ENCODE data around the gene DDA1. TPM values are rescaled to one million over a fixed set of nuclear protein-coding genes. Genes with fewer than 3 reads are reported as not detected.

DDA1 gene
- total RNA-seq, 2 donors from 2014 or later = 30.7 to 33.9 TPM

GRCh38 chr19:17305517-17306284 lies 3.7 kb upstream of the DDA1 start, which contains the start of gene MRPL34:
Gene MRPL34, plus strand, starts transcription at chr19:17305872. Its CDS starts 21 bp downstream, at chr19:17305893.
- intact Hi-C loops (cut with DNase I) = no loop called here
- DNase-seq (ENCODE audit: low spot score) = peak; percentile 98

DNA sequence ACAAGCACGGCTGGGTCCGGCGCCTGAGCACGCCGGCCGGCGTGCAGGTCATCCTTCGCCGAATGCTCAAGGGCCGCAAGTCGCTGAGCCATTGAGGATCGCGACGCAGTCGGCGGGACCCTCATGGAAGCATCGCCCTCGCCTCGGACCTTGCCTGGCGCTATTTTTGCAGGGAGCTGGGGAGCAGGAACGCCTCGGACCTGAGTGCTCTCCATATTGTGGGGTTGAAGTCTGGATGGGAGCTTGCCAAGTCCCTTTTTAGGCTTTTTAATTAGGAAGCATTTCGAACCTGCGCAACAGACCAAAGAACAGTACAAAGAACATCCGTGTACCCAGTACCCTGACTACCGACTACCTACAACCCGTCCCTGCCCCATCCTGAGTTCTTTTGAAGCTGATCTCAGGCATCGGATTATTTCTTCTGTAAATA lies 3.1 kb upstream of the DDA1 start:
- DNase-seq (ENCODE audit: low spot score) = peak; percentile 81

DNA sequence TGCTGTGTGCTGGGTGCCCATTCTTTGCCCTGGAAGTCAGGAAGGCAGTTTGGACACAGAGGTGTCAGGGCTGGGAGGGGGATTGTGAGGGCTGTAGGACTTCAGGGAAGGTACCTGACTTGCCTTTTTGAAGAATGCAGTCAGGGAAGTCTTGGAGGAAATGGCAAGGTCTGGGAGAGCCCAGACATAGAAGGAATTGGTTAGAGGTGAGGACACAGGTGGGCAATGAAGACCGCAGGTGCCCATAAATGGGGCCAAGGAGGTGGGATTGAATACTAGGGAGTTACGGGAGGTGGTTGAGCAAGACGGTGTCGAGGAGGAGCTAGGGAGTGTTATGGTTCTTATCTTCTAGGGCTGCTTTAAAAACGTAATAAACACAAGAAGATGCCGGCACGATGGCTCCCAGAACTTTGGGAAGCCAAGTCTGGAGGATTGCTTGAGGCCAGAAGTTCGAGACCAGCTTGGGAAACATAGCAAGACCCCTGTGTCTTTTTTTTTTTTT lies 1.4 kb upstream of the DDA1 start:
- intact Hi-C loops (cut with DNase I) = no loop called here
- DNase-seq (ENCODE audit: low spot score) = no peak

More for the DNA sequence above, 3.1 kb upstream of the DDA1 start:
- intact Hi-C loops (cut with DNase I) = no loop called here

DNA sequence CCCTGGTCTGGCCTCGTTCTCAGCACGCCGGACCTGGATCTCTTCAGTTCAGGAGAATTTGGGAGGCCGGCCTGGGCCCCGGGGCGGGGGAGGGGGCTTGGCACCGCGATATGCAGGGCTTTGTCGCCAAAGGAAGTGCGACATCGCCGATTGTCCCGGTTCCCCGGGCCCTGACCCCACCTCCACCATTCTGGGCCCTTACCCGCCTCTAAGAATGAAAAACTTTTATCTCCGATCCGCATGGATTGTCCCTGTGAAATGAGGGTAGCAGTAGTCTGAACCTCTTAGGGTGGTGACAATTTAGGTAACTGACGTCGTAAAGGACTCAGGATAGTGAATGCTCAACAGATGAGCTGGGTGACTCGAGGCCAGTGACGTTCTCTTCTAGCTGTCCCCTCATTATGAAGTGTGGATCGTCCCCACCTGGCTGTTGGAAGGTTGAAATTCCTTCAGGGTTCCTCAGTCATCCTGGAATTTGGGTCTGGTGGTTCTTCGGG lies 650 bp downstream of the DDA1 start:
- intact Hi-C loops (cut with DNase I) = no loop called here
- no peak for DNase-seq (ENCODE audit: low spot score)

- DNase-seq (ENCODE audit: low spot score) = no peak
- intact Hi-C loops (cut with DNase I) = no loop called here
Observed at GRCh38 chr19:17311455-17312188, 2.3 kb downstream of the DDA1 start.

DNA sequence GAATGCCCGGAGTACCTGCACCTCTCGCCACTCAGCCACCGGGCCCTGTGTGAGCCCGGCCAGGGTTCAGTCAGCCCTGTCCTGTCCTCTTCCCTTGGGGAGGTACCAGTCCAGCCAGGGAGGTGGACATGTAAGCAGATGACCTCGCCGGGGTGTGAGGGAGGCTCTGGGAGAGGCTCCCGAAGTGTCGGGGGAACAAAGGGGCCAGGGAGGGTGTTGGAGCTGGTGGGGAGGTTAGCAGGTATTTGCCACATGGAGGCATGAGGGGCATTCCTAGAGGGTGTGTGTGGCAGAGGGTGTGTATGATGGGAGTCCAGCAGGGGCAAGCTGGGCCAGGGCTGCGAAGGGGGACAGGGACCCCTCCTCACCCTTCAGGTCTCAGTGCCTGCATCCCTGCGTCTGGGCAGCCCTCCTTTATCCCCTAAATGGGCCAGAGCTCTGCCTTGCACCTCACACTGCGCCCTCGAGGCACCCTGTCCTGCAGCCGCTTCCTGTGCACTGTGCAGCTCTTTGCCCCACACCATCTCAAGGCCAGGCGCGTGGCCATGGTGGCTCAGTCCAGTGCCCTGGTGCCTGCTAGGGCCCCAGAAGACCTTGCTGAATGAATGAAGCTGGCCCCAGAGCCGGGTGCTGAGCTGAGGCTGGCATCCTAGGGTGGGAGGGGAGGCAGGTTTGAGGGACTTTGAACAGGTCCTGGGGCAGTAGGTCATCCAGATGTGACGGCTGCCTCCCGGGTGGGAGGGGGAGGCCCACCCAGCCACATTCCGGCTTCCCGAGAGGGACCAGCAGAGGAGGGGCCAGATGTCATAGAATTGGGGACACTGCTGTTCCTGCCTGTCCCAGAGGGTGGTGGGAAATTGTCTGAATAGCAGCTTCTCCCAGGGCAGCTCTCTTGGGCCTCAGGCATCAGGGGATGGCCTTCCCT lies 3.1 kb downstream of the DDA1 start:
- intact Hi-C loops (cut with DNase I) = no loop called here
- DNase-seq (ENCODE audit: low spot score) = no peak

- intact Hi-C loops (cut with DNase I) = no loop called here
- DNase-seq (ENCODE audit: low spot score) = no peak
Observed at GRCh38 chr19:17314007-17314593, 4.7 kb downstream of the DDA1 start.

DNA sequence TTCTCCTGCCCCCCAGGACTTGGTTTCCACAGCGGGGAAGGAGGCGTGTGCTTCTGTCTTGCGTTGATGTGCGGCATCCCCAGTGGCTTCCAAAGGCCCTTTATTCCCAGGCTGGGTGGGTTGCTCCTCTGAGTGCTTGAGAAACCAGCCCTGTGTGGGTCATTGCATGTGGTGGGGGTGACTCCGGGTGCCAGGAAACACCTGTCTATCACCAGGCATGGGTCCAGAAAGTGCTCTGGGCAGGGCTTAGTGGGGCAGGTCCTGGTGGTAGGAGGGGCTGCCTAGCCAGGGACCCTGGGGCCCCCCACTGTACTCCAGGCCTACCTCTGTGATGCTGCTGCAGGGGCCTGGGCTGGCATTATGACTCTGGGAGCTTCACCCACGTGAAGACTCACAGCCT lies 9.6 kb downstream of the DDA1 start:
- intact Hi-C loops (cut with DNase I) = no loop called here

DNA sequence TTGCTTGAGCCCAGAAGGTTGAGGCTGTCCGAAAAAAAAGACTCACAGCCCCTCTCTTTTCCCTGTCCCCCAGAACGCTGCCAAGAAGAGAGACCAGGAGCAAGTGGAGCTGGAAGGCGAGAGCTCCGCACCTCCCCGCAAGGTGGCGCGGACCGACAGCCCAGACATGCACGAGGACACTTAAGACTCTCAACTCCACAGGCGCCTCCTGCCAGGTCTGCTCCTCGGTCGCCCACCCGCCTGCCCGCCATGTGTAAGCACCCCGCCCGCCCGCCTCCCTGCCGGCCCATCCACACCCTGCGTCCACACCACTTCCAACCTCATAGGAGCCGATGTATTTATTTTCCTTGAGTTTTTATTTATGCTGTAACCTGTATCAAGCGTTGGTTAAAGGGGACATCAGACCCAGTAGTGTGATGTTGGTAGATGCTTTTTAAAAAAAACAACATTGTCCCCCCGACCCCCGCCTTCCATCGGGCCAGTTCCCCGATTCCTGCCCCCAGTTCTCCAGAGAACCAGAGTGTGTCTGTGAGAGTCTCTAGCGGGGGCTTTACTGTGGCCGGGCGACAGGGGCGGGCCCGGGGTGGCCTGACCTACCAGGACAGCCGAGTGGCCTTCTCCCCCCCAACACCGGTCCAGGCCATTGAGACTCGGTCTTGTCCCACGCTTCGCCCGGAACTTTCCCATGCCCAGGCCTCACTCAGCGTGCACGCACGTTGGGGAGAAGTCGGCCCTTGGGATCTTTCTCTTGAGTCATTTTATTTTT lies 10.3 kb downstream of the DDA1 start:
- peak; percentile 77 for DNase-seq (ENCODE audit: low spot score)
- intact Hi-C loops (cut with DNase I) = no loop called here

More for the DNA sequence above, 9.6 kb downstream of the DDA1 start:
- no peak for DNase-seq (ENCODE audit: low spot score)

DNA sequence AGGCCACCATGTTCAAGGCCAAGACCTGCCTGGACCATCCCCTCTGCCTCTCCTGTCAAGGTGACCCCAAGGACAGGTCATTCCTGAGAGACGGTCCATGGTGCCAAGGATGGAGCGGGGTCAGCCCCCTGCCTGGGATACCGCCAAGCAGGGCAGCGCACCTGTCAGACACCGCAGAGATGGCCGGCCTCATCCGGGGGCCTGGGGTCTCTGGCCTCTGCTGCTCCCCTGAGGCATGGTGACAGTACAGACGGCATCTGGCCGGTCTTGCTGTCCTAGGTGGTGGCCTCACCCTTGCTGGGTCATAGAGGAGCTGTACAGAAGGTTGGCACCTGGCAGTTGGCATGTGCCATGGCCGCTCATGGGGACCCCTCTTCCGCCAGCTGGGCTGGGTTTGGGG lies 11.1 kb downstream of the DDA1 start:
- intact Hi-C loops (cut with DNase I) = no loop called here
- peak; percentile 77 for DNase-seq (ENCODE audit: low spot score)

DNA sequence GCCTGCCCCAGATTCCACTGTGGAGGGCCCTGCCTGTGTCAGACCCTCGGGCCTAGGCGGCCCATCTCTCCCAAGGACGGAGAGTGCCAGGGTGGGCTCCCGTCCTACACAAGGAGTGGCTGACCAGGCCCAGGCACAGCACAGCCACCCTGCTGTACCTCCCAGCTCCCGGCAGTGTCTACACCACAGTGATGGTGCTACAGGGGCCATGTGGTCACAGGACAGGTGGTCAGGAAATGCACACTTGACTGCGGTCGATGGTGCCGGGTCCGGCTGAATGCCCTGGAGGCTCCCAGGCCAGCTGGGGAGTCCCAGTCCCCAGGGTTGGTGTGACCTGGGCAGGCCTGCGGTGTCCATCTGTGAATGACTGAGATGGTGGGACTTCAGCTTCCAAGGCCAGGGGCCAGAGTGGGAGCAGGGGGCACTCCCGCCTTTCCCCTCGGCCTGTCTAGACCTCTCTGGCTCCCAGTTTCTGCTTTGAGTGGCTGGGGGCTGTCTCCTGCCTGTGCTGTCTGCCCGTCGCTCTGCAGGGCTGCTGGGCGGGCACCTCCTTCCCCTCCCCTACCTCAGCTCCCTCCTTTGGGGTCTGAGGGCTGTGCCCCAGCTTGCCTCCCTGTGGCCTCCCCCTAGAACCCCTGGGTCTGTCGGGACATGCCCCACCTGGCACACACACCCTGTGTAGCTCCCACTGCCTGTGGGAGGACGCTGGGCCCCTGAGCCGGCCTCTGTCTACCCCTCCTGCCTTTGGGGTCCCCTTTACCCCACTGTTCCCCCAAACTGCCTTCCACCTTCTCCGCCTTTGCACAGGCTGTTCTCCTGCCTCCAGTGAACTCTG lies 12.5 kb downstream of the DDA1 start:
- intact Hi-C loops (cut with DNase I) = no loop called here
- DNase-seq (ENCODE audit: low spot score) = peak; percentile 77

DNA sequence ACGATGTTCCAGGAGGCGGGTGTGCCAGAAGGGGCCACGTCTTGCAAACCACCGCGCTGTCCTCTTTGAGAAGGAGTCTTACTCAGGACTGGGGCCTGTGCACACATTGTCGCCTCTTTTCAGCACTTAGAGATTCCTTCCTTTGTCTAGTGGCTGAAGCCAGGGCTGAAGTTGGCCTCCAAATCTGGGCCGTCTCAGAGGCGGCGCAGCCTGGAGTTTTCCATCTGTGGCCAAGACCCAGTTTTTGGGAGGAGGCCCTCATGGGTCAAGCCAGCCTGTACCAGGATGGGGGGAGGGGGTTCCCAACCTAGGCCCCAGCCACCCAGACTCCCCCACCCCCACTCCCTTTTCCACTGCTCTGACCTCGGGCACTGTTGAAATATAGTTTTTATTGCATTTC lies 13.5 kb downstream of the DDA1 start:
- no peak for DNase-seq (ENCODE audit: low spot score)
- intact Hi-C loops (cut with DNase I) = no loop called here

DNA sequence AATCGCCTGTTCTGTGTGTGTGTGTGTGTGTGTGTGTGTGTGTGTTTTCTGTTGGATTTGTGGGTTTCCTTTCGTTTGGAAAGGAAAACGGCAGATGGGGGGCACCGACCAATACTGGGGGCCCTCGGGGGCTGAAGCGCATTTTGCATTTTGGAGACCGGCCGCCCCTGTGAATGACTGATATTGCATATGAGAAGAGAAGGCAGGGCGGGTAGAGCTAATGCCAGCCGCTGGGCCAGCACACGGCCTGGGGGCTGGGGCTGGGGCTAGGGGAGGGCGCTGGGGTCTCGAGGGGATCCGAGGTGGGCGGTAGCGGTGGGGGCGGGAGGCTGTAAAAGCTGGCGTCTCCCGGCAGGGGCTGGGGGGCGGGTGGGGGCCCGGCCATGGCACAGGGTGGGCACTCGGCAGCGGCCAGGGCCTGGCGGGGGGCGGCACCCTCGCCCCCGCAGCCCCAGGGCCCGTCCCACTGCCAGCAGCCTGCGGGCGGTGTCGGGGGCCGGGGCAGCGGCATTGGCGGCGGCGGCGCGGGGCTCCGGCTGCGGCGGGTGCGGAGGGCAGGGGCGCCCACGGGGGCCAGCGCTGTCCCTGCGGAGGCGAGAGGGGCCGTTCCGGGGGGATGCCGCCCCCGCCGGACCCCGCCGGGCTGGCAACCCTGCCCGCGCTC lies 14.1 kb downstream of the DDA1 start:
- no peak for DNase-seq (ENCODE audit: low spot score)
- intact Hi-C loops (cut with DNase I) = no loop called here

GRCh38 chr19:17323964-17324332 lies 14.6 kb downstream of the DDA1 start:
- DNase-seq (ENCODE audit: low spot score) = no peak
- intact Hi-C loops (cut with DNase I) = no loop called here

GRCh38 chr19:17324357-17325114 lies 15.2 kb downstream of the DDA1 start:
- no peak for DNase-seq (ENCODE audit: low spot score)
- intact Hi-C loops (cut with DNase I) = no loop called here

- no peak for DNase-seq (ENCODE audit: low spot score)
Observed at GRCh38 chr19:17325133-17325532, 15.8 kb downstream of the DDA1 start.

More at GRCh38 chr19:17325133-17325532, 15.8 kb downstream of the DDA1 start:
- intact Hi-C loops (cut with DNase I) = no loop called here

Measured in posterior vena cava (tissue), 2 donors.